ENCODE measurements around the gene PBX2. TPM values are rescaled to one million over a fixed set of nuclear protein-coding genes. Genes with fewer than 3 reads are reported as not detected.
A peak's percentile ranks its signal among the peaks of the same experiment; 100 is the strongest.
"Not testable (repeated sequence)": the region's sequence is repeated elsewhere in the genome, so short reads cannot be mapped to it uniquely, and the experiment has no call there.

PBX2 gene
- polyA plus RNA-seq, 3 donors = 1.9 to 201 (median 4.0) TPM

DNA sequence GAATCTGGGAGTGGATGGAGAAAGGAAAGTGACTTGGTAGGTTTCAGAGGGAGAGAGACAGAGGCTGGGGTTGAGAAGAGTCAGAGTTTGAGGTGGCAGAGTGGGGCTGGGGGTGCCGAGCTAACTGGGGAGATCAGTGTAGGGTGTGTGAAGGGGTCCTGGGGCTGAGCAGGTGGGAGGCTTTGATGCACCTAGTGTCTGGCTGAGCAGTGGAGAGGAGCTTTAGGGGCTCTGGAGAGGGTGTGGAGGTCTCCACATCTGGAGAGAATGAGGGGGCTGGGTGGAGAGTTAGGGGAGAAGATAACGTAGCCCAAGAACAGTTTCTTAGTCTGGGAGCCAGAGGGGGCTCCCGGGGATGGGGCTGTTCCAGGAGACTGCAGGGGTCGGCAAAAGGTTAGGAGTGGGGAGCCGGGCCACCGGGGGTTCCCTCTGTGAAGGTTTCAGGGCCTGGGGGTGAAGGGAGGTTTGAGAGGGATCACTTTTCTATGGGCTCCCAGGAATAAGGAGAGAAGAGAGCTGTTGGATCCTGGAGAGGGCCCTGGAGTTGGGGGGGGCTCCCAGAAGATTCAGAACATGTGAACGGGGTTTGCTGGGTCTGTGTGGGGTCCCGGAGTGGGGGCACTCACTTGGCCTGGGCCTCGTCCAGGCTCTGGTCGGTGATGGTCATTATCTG lies 797 bp downstream of the PBX2 start:
- peak overlapping the region; percentile 94 to 98 for H3K4me3 Mint-ChIP-seq
- Histone ChIP-seq H2AFZ (ENCODE audit: insufficient read depth, low read depth, low read length, poor library complexity, severe bottlenecking) (no peak overlapping the region), H3K9ac (ENCODE audit: insufficient read depth, low read length, poor library complexity, severe bottlenecking) (peak overlapping the region; percentile 84), H3K4me2 (replicated peaks; ENCODE audit: extremely low read depth, low read length, poor library complexity, severe bottlenecking) (peak overlapping the region; percentile 100), H3K79me2 (ENCODE audit: insufficient read depth, low read length) (peaks cover 85% of the 10 kb centered on the region), H3K4me1 (ENCODE audit: control insufficient read depth in 1 of 2, insufficient read depth in 2 of 2, low read length in 2 of 2) (peaks cover 62 to 71% of the 10 kb centered on the region in 2 donors), H3K27me3 (ENCODE audit: control insufficient read depth in 2 of 2, insufficient read depth in 2 of 2, low read length in 2 of 2) (no peaks in the 10 kb centered on the region), H3K4me3 (replicated peaks in 1 of 3; ENCODE audit: low read depth in 2 of 3, low read length in 3 of 3) (peak overlapping the region; percentile 74 to 98 (median 81)), H3K36me3 (replicated peaks in 1 of 2; ENCODE audit: control insufficient read depth in 1 of 2, insufficient read depth in 2 of 2, low read length in 2 of 2) (peaks cover 27 to 41% of the 10 kb centered on the region in 2 donors), H3K27ac (ENCODE audit: low read depth in 1 of 2, low read length in 2 of 2) (peak overlapping the region; percentile 89 to 95), H4K20me1 (ENCODE audit: insufficient read depth, low read length) (peaks cover 7% of the 10 kb centered on the region), H3K9me3 (replicated peaks in 1 of 2; ENCODE audit: control insufficient read depth in 1 of 2, insufficient read depth in 1 of 2, low read length in 2 of 2) (no peaks in the 10 kb centered on the region)
- DNase-seq = no peak
- peaks cover 41 to 54% of the 10 kb centered on the region in 2 donors for H3K36me3 Mint-ChIP-seq
- peaks cover 0 to 2% (median 1%) of the 10 kb centered on the region in 3 donors for H3K27me3 Mint-ChIP-seq (ENCODE audit: low read depth in 3 of 3)
- H3K9me3 Mint-ChIP-seq = no peaks in the 10 kb centered on the region
- WGBS (ENCODE audit: insufficient coverage) = 1% methylated on average over 10 of the region's 10 CpGs
- H3K27ac Mint-ChIP-seq = peak overlapping the region; percentile 85 to 97 (median 93)
- no peak for TF ChIP-seq CTCF (IDR thresholded peaks at IDR 0.05)
- peaks cover 68% of the 10 kb centered on the region for H3K4me1 Mint-ChIP-seq
- intact Hi-C loops (cut with micrococcal nuclease) = no loop called here

GRCh38 chr6:32188381-32189068 lies 1.5 kb downstream of the PBX2 start:
- DNase-seq = no peak
- H3K27me3 ChIP-seq (ENCODE audit: control insufficient read depth in 2 of 2, insufficient read depth in 2 of 2, low read length in 2 of 2) = no peaks in the 10 kb centered on the region
- Mint-ChIP-seq H3K9me3 (no peaks in the 10 kb centered on the region), H3K27me3 (ENCODE audit: low read depth in 3 of 3) (peaks cover 0 to 2% (median 1%) of the 10 kb centered on the region in 3 donors), H3K4me1 (peaks cover 61% of the 10 kb centered on the region), H3K36me3 (peaks cover 48 to 61% of the 10 kb centered on the region in 2 donors), H3K4me3 (peak overlapping the region; percentile 94 to 98), H3K27ac (peak overlapping the region; percentile 85 to 97 (median 93))
- no peaks in the 10 kb centered on the region for H3K9me3 ChIP-seq (replicated peaks in 1 of 2; ENCODE audit: control insufficient read depth in 1 of 2, insufficient read depth in 1 of 2, low read length in 2 of 2)
- peaks cover 82% of the 10 kb centered on the region for H3K79me2 ChIP-seq (ENCODE audit: insufficient read depth, low read length)
- H3K4me2 ChIP-seq (replicated peaks; ENCODE audit: extremely low read depth, low read length, poor library complexity, severe bottlenecking) = peak overlapping the region; percentile 100
- WGBS (ENCODE audit: insufficient coverage) = 22% methylated on average over 7 of the region's 13 CpGs
- H3K27ac ChIP-seq (ENCODE audit: low read depth in 1 of 2, low read length in 2 of 2) = peak overlapping the region; percentile 89 to 95
- no peak overlapping the region for H2AFZ ChIP-seq (ENCODE audit: insufficient read depth, low read depth, low read length, poor library complexity, severe bottlenecking)
- H3K9ac ChIP-seq (ENCODE audit: insufficient read depth, low read length, poor library complexity, severe bottlenecking) = peak overlapping the region; percentile 84
- intact Hi-C loops (cut with micrococcal nuclease) = no loop called here
- H3K36me3 ChIP-seq (replicated peaks in 1 of 2; ENCODE audit: control insufficient read depth in 1 of 2, insufficient read depth in 2 of 2, low read length in 2 of 2) = peaks cover 34 to 47% of the 10 kb centered on the region in 2 donors
- no peak for TF ChIP-seq CTCF (IDR thresholded peaks at IDR 0.05)
- H3K4me1 ChIP-seq (ENCODE audit: control insufficient read depth in 1 of 2, insufficient read depth in 2 of 2, low read length in 2 of 2) = peaks cover 56 to 64% of the 10 kb centered on the region in 2 donors
- peak overlapping the region; percentile 74 to 98 (median 81) for H3K4me3 ChIP-seq (replicated peaks in 1 of 3; ENCODE audit: low read depth in 2 of 3, low read length in 3 of 3)
- peaks cover 7% of the 10 kb centered on the region for H4K20me1 ChIP-seq (ENCODE audit: insufficient read depth, low read length)

DNA sequence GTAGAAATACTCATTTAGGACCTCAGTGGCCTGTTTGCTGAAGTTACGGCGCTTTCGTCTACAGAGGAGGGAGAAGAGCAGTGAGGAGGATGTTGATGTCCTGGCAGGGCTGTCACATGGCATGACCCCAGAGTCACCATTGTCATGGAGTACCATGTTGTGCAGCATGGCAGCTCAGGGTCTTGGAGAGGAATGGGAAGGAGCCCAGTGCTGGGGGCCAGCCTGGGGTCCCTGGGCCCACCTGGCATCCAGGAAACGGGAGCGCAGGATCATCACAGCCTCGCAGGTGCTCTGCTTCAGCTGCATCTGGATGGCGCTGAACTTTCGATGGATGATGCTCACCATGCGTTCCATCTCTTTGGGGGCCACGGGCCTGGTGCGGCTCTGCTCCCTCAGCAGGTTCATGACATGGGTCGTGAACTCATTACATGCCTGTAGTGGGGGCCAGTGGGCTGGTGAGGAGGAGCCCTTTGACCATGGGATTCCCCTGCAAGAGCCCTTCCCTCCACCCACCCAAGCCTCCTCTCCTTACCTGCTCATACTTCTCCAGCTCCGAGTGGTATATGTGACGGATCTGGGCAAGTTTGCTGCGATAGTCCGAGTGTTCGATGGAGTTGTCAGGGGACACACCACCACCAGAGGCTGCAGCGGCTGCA lies 2.1 kb downstream of the PBX2 start:
- peak overlapping the region; percentile 84 for H3K9ac ChIP-seq (ENCODE audit: insufficient read depth, low read length, poor library complexity, severe bottlenecking)
- peaks cover 40 to 54% of the 10 kb centered on the region in 2 donors for H3K36me3 ChIP-seq (replicated peaks in 1 of 2; ENCODE audit: control insufficient read depth in 1 of 2, insufficient read depth in 2 of 2, low read length in 2 of 2)
- peaks cover 51 to 58% of the 10 kb centered on the region in 2 donors for H3K4me1 ChIP-seq (ENCODE audit: control insufficient read depth in 1 of 2, insufficient read depth in 2 of 2, low read length in 2 of 2)
- Mint-ChIP-seq H3K27ac (peak overlapping the region; percentile 61 to 95 (median 90)), H3K4me1 (peaks cover 58% of the 10 kb centered on the region), H3K36me3 (peaks cover 53 to 66% of the 10 kb centered on the region in 2 donors), H3K4me3 (peak overlapping the region; percentile 52 to 71)
- H4K20me1 ChIP-seq (ENCODE audit: insufficient read depth, low read length); H3K9me3 Mint-ChIP-seq; H3K27me3 ChIP-seq (ENCODE audit: control insufficient read depth in 2 of 2, insufficient read depth in 2 of 2, low read length in 2 of 2); H2AFZ ChIP-seq (ENCODE audit: insufficient read depth, low read depth, low read length, poor library complexity, severe bottlenecking); intact Hi-C loops (cut with micrococcal nuclease); H3K9me3 ChIP-seq (replicated peaks in 1 of 2; ENCODE audit: control insufficient read depth in 1 of 2, insufficient read depth in 1 of 2, low read length in 2 of 2); H3K27me3 Mint-ChIP-seq (ENCODE audit: low read depth in 3 of 3); DNase-seq: not testable (repeated sequence)
- H3K4me2 ChIP-seq (replicated peaks; ENCODE audit: extremely low read depth, low read length, poor library complexity, severe bottlenecking) = peak overlapping the region; percentile 100
- peak overlapping the region in 1 of 2 donors; percentile 95 for H3K27ac ChIP-seq (ENCODE audit: low read depth in 1 of 2, low read length in 2 of 2)
- WGBS (ENCODE audit: insufficient coverage) = 92% methylated on average over 8 of the region's 18 CpGs
- peak overlapping the region in 1 of 3 experiments; percentile 98 for H3K4me3 ChIP-seq (replicated peaks in 1 of 3; ENCODE audit: low read depth in 2 of 3, low read length in 3 of 3)
- H3K79me2 ChIP-seq (ENCODE audit: insufficient read depth, low read length) = peaks cover 80% of the 10 kb centered on the region
